K562 (cell line): Measurements from ENCODE around the gene CCDC192. TPM values are rescaled to one million over a fixed set of nuclear protein-coding genes. Genes with fewer than 3 reads are reported as not detected.

ENCODE experiments used
- ATAC-seq: fragments of 200-7000 bp; cut with Tn5 transposase; 3 replicates; pipeline ENCODE4 v1.9.1; 2020; ENCODE audit warnings: moderate library complexity
- BruUV-seq: library from RNA; stranded (reverse); fragments of 400-500 nt; replicated peaks from 2 replicates; lab custom pipeline; 2021; lab: Mats Ljungman, UMichigan
- CTCF ChIA-PET: fragments of 300-600 bp; formaldehyde crosslinking; extraction: SDS; loops from one replicate; lab custom pipeline; 2021; ENCODE audit warnings: low intra/inter-chr PET ratio; lab: Yijun Ruan, JAX
- POLR2A ChIA-PET: fragments of 300-600, 350-650 bp; sonication (Branson Sonifier 250); formaldehyde crosslinking; extraction: SDS; loops from one replicate; lab custom pipeline; 2021; ENCODE audit warnings: antibody characterized with exemption, inconsistent platforms; lab: Yijun Ruan, JAX
- DNase-seq, 4 experiments: peaks; one replicate each; pipeline versions ENCODE4 v3.0.0 to v3.0.0-alpha.2; 2011 to 2018; ENCODE audit warnings: low spot score in 3 of 4, mixed read lengths in 3 of 4; ENCODE audit errors: extremely low read depth in 1 of 4
- FAIRE-seq: peaks from 2 replicates; lab custom pipeline; 2011; peaks lifted over from hg19 to GRCh38; lab: Jason Lieb, UNC
- H2AFZ ChIP-seq: 2 replicates; pipeline ENCODE4 v1.6.0; 2011; ENCODE audit warnings: low read depth, low read length, control low read depth, inconsistent platforms
- H3K27ac ChIP-seq: fragments of 200-600 bp; 3 replicates; pipeline ENCODE4 v1.8.0; 2011; ENCODE audit warnings: low read depth, mild to moderate bottlenecking, control low read depth, inconsistent platforms, low read length, moderate library complexity, mixed read lengths; ENCODE audit errors: extremely low read depth
- H3K27me3 ChIP-seq, 2 experiments: fragments of 300-600 bp in 1 of 2; 2 replicates in 1 of 2; 3 replicates in 1 of 2; pipeline versions ENCODE4 v1.6.0 to v1.8.0; 2011; ENCODE audit warnings: inconsistent platforms in 2 of 2, low read length in 2 of 2, mild to moderate bottlenecking in 1 of 2, mixed read lengths in 1 of 2, moderate library complexity in 1 of 2; ENCODE audit not compliant: control insufficient read depth in 2 of 2, insufficient read depth in 2 of 2
- H3K36me3 ChIP-seq: fragments of 300-600 bp; 3 replicates; pipeline ENCODE4 v1.8.0; 2011; ENCODE audit warnings: mild to moderate bottlenecking, low read length, inconsistent platforms; ENCODE audit not compliant: control insufficient read depth, insufficient read depth
- H3K4me1 ChIP-seq, 2 experiments: fragments of 200-600 bp in 1 of 2; replicated peaks in 1 of 2; 2 replicates in 1 of 2; 3 replicates in 1 of 2; pipeline versions ENCODE4 v1.5.1 to v1.8.0; 2011; ENCODE audit warnings: inconsistent platforms in 2 of 2, low read length in 2 of 2, mild to moderate bottlenecking in 1 of 2, mixed read lengths in 1 of 2, moderate library complexity in 1 of 2; ENCODE audit not compliant: control insufficient read depth in 2 of 2, insufficient read depth in 2 of 2
- H3K4me2 ChIP-seq: 2 replicates; pipeline ENCODE4 v1.6.1; 2011; ENCODE audit warnings: low read length, control low read depth, inconsistent platforms, mixed read lengths; ENCODE audit not compliant: insufficient read depth
- H3K4me3 ChIP-seq: fragments of 200-600 bp; sonication (generic), shearing (Covaris generic); 2 replicates; pipeline ENCODE4 v1.5.1; 2016; ENCODE audit warnings: control low read depth, inconsistent platforms
- H3K79me2 ChIP-seq: fragments of 200-600 bp; 3 replicates; pipeline ENCODE4 v1.8.0; 2011; ENCODE audit warnings: low read length, inconsistent platforms; ENCODE audit not compliant: control insufficient read depth, insufficient read depth
- H3K9ac ChIP-seq, 2 experiments: 2 replicates each; pipeline versions ENCODE4 v1.6.0 to v1.6.1; 2011; ENCODE audit warnings: low read depth in 2 of 2, low read length in 2 of 2, control low read depth in 1 of 2, inconsistent platforms in 1 of 2, mild to moderate bottlenecking in 1 of 2, mixed read lengths in 1 of 2; ENCODE audit not compliant: insufficient read depth in 1 of 2
- H3K9me1 ChIP-seq: one replicate; pipeline ENCODE4 v1.6.0; 2011; ENCODE audit warnings: inconsistent platforms, mild to moderate bottlenecking, low read length, moderate library complexity; ENCODE audit not compliant: control insufficient read depth, insufficient read depth
- H3K9me3 ChIP-seq: replicated peaks from 2 replicates; pipeline ENCODE4 v1.5.1; 2011; ENCODE audit warnings: low read depth, low read length, inconsistent platforms; ENCODE audit not compliant: control insufficient read depth, insufficient read depth
- H4K20me1 ChIP-seq: replicated peaks from 2 replicates; pipeline ENCODE4 v1.6.1; 2011; ENCODE audit warnings: low read length, inconsistent platforms, mixed read lengths; ENCODE audit not compliant: control insufficient read depth, insufficient read depth
- CC2D1A ChIP-seq: fragments of 450-650 bp; IDR thresholded peaks from 2 replicates; pipeline ENCODE4 v1.6.1; 2017; ENCODE audit warnings: mild to moderate bottlenecking
- CHAMP1 ChIP-seq: fragments of 450-650 bp; IDR thresholded peaks from 2 replicates; pipeline ENCODE4 v1.6.1; 2016; ENCODE audit warnings: mild to moderate bottlenecking
- KAT8 ChIP-seq: fragments of 450-650 bp; IDR thresholded peaks from 2 replicates; pipeline ENCODE4 v1.6.1; 2016; ENCODE audit warnings: low read depth, mild to moderate bottlenecking
- KDM5B ChIP-seq: fragments of 200-600 bp; sonication (generic); IDR thresholded peaks from 2 replicates; pipeline ENCODE4 v1.6.1; 2012; ENCODE audit warnings: low read depth, mild to moderate bottlenecking, moderate library complexity, low read length, control low read depth, inconsistent platforms; ENCODE audit not compliant: insufficient replicate concordance
- POLR2H ChIP-seq: IDR thresholded peaks from 2 replicates; pipeline ENCODE4 v1.6.1; 2016; ENCODE audit warnings: missing genetic modification characterization, low read depth, mild to moderate bottlenecking, control low read depth, missing compliant biosample characterization, moderate library complexity
- SIN3A ChIP-seq, 2 experiments: fragments of 150-350 bp in 1 of 2; IDR thresholded peaks; 2 replicates each; pipeline ENCODE4 v1.6.1; 2011 to 2016; ENCODE audit warnings: borderline replicate concordance in 2 of 2, low read depth in 2 of 2, low read length in 2 of 2, mild to moderate bottlenecking in 2 of 2, moderate library complexity in 2 of 2; ENCODE audit not compliant: control insufficient read depth in 1 of 2
- ZSCAN29 ChIP-seq: fragments of 450-650 bp; IDR thresholded peaks from 2 replicates; pipeline ENCODE4 v1.6.1; 2017
- WGBS: fragments of 100-300 bp; shearing (Covaris generic); methylation state at CpG from one replicate; pipeline ENCODE4 v1.1.6; 2016; ENCODE audit warnings: low coverage, mixed read lengths; ENCODE audit not compliant: insufficient coverage; ENCODE audit errors: missing lambda C conversion rate; 5-methylcytosine and 5-hydroxymethylcytosine counted together
- in situ Hi-C: fragments of 300-500 bp; cut with MboI; formaldehyde crosslinking; loops from 4 replicates; pipeline ENCODE4 v1.15.0; 2018; ENCODE audit warnings: inconsistent platforms, mixed read lengths
- intact Hi-C: fragments of 100-400 bp; cut with micrococcal nuclease; formaldehyde crosslinking; loops from 2 replicates; pipeline ENCODE4 v1.14.2; 2022
- polyA plus RNA-seq, 8 experiments: library from polyadenylated mRNA; depleted of rRNA in 4 of 8; stranded (reverse) in 5 of 8; unstranded in 3 of 8; fragments of >200 nt; fragmentation: Nextera tagmentation in 2 of 8; fragmentation: Illumina TruSeq in 1 of 8; extraction: Ambion mirVana in 2 of 8; extraction: Trizol in 1 of 8; gene quantifications; 2 replicates each; pipeline versions ENCODE4 v1.2.1 to v1.2.3, GENCODE V29; 2011 to 2014; ENCODE audit warnings: inconsistent platforms in 1 of 8, missing spikeins in 1 of 8
- total RNA-seq, 7 experiments: library from RNA; depleted of rRNA in 6 of 7; stranded (reverse); fragments of >200 nt in 6 of 7; fragmentation: Illumina TruSeq in 2 of 7; extraction: Trizol in 2 of 7; gene quantifications; 2 replicates each; pipeline versions ENCODE4 v1.2.1 to v1.2.3, GENCODE V29; 2011 to 2021; ENCODE audit warnings: low replicate concordance in 1 of 7
- TF ChIP-seq, protein P1 (sequence below): IDR thresholded peaks from 2 replicates; pipeline ENCODE4 v1.6.1; 2016; ENCODE audit warnings: missing genetic modification characterization, missing compliant biosample characterization

Gene CCDC192
- total and polyA plus RNA-seq, 9 of the 15 experiments (the other 6 are each of a cell fraction or from before 2014, with no cell fraction given) = 0.21 to 0.66 (median 0.38) TPM; not detected in 2

- in situ Hi-C loops = no loop called here
- intact Hi-C loops = no loop called here
- CTCF ChIA-PET = no interaction called here
- Histone ChIP-seq H3K27ac (no peak overlapping the region), H3K79me2 (no peaks in the 10 kb centered on the region), H3K9me3 (no peaks in the 10 kb centered on the region), H4K20me1 (no peaks in the 10 kb centered on the region), H3K27me3 (no peaks in the 10 kb centered on the region; a peak in 1 of 5 replicates), H3K36me3 (no peaks in the 10 kb centered on the region)
- FAIRE-seq = no peak
- TF ChIP-seq SIN3A (IDR thresholded peaks at IDR 0.05; ENCODE audit: borderline replicate concordance in 2 of 2, control insufficient read depth in 1 of 2, low read depth in 2 of 2, low read length in 2 of 2) (no peak), ZSCAN29 (no peak), CHAMP1 (no peak), KDM5B (no peak), POLR2H (tag) (no peak), CC2D1A (no peak), KAT8 (no peak)
- TF ChIP-seq, protein P1, sequence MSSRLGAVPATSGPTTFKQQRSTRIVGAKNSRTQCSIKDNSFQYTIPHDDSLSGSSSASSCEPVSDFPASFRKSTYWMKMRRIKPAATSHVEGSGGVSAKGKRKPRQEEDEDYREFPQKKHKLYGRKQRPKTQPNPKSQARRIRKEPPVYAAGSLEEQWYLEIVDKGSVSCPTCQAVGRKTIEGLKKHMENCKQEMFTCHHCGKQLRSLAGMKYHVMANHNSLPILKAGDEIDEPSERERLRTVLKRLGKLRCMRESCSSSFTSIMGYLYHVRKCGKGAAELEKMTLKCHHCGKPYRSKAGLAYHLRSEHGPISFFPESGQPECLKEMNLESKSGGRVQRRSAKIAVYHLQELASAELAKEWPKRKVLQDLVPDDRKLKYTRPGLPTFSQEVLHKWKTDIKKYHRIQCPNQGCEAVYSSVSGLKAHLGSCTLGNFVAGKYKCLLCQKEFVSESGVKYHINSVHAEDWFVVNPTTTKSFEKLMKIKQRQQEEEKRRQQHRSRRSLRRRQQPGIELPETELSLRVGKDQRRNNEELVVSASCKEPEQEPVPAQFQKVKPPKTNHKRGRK (tag) = no peak
- TF ChIP-seq, all 486 proteins: peak for 0
- H3K4me2 ChIP-seq = no peak overlapping the region
- ATAC-seq (no peak), DNase-seq (no peak)
- no peaks in the 10 kb centered on the region for H3K9me1 ChIP-seq
- no peak overlapping the region for H3K9ac ChIP-seq
- H3K4me3 ChIP-seq = no peak overlapping the region
- BruUV-seq = no TSS peak
- H3K4me1 ChIP-seq = no peaks in the 10 kb centered on the region
- 0% methylated on average over 1 of the region's 1 CpG for WGBS
- POLR2A ChIA-PET = no interaction called here
- H2AFZ ChIP-seq = no peak overlapping the region
These were observed 3.5 kb downstream of the CCDC192 start for GRCh38 chr5:127706691-127707090.
